Activated CD4-positive, CD25-positive, alpha-beta regulatory T cell (primary cell): ENCODE data around the gene BARHL2.

Source experiments
- DNase-seq, 4 experiments: peaks; one replicate each; lab custom pipeline; 2025; lab: John Stamatoyannopoulos, UW

BARHL2 gene

DNA sequence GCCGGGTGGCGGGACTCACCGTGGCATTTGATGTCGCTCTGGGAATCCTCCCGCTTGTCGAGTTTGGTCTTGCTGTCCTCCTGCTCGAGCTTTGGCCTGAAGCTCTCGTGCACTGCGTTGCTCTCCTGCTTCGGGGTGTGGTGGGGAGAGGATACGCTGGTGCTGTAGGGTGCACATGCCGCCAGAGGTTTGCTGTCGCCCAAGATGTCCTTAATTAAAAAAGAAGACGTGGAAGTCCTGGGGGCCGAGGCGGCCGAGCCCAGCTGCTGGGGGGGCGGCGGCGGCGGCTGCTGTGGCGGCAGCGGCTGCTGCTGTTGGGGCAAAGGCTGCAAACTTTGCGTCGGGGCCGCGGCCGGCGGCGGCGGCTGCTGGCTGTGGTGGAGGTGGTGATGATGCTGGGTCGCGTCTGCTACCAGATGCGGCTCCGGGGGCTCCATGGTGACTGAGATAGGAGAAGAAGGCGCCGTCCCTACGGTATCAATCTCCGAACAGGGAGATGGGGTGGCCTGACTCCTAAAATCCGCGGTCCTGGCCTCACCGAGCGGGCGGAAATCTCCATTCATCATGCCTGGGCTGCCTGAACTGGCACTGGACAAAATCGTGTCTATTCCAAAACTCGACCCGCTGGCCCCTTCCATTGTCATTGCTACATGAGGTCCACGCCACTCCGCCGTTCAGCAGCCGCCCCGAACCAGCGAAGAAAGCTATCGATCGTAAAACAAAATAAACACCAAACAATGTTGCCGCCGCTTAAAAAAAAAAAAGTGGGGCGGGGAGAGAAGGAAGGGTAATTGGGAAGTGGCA is at the start of gene BARHL2:
Gene BARHL2 (minus strand): TSS at position 751 of the 804 bp plus-strand sequence. CDS start 107 bp downstream, at position 644.
- no peak for DNase-seq

DNA sequence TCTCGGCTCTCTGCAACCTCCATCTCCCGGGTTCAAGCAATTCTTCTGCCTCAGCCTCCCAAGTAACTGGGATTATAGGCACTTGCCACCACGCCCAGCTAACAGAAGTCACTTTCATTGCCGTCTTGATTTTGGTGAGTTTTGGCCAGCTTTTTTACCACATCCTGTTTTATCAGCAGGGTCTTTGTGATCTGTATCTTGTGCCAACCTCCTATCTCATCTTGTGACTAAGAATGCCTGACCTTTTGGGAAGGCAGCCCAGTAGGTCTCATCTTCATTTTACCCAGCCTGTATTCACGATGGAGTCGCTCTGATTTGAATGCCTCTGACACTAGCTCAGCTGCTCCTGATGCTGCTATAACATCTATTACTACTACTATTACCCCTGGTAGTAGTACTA is 46.8 kb upstream of the BARHL2 start:
- no peak for DNase-seq

GRCh38 chr1:90763506-90763905 is 46.4 kb upstream of the BARHL2 start:
- DNase-seq, result no peak

DNA sequence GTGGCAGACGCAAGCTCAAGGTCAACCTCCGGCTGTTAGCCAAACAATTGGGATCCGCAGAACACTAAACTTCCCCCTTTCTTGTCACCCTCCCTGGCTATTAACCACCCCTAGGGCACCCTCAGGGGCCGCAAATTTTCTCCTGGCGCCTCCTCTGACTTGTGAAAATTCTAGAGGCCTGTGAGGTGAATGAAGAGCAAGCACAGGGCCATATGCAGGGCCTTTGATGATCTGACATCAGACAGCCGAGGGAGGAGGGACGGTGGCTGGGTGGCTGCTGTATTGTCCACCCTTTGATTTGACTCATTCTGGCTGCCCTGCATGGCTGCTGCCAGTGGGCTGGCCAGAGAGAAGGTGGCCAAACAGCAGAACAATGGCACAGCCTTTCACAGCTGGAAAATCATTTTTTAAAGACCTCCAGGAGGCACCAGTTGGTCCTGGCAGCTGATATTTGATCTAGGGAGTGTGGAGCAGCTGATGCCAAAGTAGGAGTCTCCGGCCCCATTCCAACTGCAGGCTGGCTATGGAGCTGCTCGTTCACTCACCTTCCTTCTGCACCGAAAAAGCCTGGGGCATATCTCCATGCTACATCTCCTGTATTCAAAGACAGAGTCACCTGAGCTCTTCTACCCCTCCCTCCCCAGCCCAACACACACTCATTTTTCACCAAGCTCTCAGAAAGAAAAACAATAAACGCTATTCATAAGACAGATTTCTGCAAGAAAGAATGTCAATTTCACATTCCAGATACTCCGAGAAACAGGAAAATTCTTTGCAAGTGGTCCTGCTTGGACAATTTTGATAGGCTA is 44.9 kb upstream of the BARHL2 start:
- no peak for DNase-seq

DNA sequence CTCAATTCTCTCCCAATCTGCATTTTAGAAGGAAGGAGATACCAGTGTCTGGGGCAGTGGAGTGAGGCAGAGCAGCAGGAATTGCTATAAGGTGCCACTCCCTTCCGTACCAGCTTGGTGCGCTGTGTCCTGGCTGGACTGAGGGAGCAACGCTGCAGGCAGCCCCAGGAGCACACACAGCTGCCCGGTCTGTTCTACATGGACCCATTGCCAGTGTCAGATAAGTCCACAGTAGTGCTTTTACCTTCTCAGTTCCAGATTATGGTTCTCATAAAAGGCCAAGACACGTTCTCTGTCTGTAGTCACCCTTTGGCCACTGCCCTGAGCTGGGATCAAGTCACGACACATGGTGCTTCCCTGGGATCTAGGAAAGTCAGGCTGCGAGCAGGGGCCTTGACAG is 44.1 kb upstream of the BARHL2 start:
- DNase-seq, result no peak

- DNase-seq, result no peak
These were observed 36.5 kb upstream of the BARHL2 start for GRCh38 chr1:90753556-90753955.

GRCh38 chr1:90748668-90749067 is 31.6 kb upstream of the BARHL2 start:
- DNase-seq, result no peak

DNA sequence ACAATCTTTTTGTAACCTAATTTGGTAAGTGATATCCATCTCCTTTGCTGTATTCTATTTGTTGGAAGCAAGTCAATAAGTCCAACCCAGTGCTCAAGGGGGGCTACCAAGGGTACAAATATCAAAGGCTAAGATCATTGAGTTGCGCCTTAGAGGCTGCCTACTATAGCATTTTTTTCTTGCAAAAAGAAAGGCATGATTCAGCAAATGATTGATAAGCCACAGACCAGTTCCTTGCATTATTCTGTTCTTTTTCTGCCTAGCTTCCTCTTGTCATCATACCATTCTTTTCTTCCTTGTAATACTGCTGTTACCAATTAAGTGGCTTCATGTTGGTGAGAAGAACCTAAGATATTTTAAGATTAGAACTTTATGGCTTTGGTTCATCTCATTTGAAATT is 29.8 kb upstream of the BARHL2 start:
- no peak for DNase-seq

- no peak for DNase-seq
These were observed 28.9 kb upstream of the BARHL2 start for GRCh38 chr1:90745972-90746371.

DNA sequence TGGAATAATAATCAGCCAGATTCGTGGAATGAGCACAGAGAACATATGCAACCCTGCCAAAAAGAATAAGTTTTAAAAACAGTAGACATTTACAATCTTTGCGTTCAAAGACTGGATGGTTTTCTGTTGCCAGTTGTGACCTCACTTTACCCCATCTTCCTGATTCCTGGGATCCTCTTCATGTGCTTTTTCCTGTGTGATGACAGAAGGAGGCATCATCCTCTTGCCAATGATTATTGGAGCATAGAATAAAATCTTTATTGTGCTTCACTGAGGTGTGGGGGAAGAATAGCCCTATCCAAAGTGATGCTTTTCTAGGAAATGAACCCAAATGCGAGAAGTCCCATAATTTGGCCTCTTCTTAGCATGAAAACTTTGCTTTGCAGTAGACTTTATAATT is 15.0 kb upstream of the BARHL2 start:
- DNase-seq, result no peak

DNA sequence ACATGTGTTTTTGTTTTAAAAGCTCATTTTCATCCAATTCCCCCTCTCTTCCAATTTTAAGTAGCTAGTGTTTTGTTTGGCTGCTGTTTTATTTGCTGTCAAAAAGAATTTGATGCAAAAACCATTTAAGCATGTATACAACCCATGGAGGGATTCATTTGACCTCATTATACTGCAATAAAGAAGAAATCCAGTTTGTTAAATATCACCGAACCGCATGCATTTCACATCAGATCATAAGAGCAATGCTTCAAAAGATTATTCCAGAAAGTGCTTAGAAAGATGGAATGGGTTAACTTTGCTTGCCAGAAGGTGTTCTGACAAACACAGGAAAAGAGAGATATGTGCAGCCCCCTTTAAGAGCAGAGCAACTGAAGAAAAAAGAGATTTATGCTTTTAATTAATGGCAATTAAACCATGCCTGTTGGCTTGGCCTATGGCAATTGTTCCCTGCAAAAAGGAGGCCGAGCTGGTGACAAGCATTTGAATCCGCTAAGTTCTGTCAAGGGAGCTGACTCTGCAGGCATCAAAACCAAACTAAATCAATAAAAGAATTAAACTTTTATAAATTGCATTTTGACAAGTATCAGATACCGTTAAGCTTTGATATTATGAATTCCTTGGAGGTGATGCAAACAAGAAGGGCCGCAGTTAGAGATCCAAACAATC is 14.4 kb upstream of the BARHL2 start:
- no peak for DNase-seq

- DNase-seq, result no peak
These were observed 13.3 kb upstream of the BARHL2 start for GRCh38 chr1:90730243-90731022.

- no peak for DNase-seq
These were observed 12.6 kb upstream of the BARHL2 start for GRCh38 chr1:90729504-90730242.

- DNase-seq, result no peak
These were observed 11.6 kb upstream of the BARHL2 start for GRCh38 chr1:90728502-90729287.

GRCh38 chr1:90727917-90728501 is 10.9 kb upstream of the BARHL2 start:
- no peak for DNase-seq

GRCh38 chr1:90726986-90727480 is 9.9 kb upstream of the BARHL2 start:
- no peak for DNase-seq

- DNase-seq, result no peak
These were observed 9.4 kb upstream of the BARHL2 start for GRCh38 chr1:90726425-90726985.

- DNase-seq, result no peak
These were observed 8.7 kb upstream of the BARHL2 start for GRCh38 chr1:90725657-90726424.
